Loucy (cell line): ENCODE data around the gene C1orf232.

Source experiments
- H2AFZ ChIP-seq: fragments of 200-600 bp; sonication (generic); 2 replicates; pipeline ENCODE4 v1.6.0; 2016; ENCODE audit warnings: antibody characterized with exemption, mild to moderate bottlenecking, low read length, moderate library complexity
- H3F3A ChIP-seq: fragments of 200-600 bp; 2 replicates; pipeline ENCODE4 v1.6.0; 2016; ENCODE audit warnings: antibody characterized with exemption, low read depth, mild to moderate bottlenecking
- H3K27me3 ChIP-seq: fragments of 200-600 bp; sonication (generic); 2 replicates; pipeline ENCODE4 v1.6.1; 2014; ENCODE audit warnings: low read length, mild to moderate bottlenecking; ENCODE audit not compliant: insufficient read depth, poor library complexity, severe bottlenecking
- H3K36me3 ChIP-seq: fragments of 200-600 bp; sonication (generic); 2 replicates; pipeline ENCODE4 v1.6.1; 2016; ENCODE audit warnings: low read length; ENCODE audit not compliant: insufficient read depth
- H3K4me1 ChIP-seq: fragments of 200-600 bp; sonication (generic); 2 replicates; pipeline ENCODE4 v1.5.1; 2014; ENCODE audit warnings: low read length, mild to moderate bottlenecking; ENCODE audit not compliant: insufficient read depth, poor library complexity, severe bottlenecking
- H3K4me2 ChIP-seq: fragments of 200-600 bp; sonication (generic); 2 replicates; pipeline ENCODE4 v1.6.0; 2014; ENCODE audit warnings: antibody characterized with exemption, low read length, low read depth, mild to moderate bottlenecking; ENCODE audit not compliant: poor library complexity, severe bottlenecking
- H3K4me3 ChIP-seq: fragments of 200-600 bp; sonication (generic); 2 replicates; pipeline ENCODE4 v1.5.1; 2014; ENCODE audit warnings: low read length, mild to moderate bottlenecking, mixed read lengths; ENCODE audit not compliant: poor library complexity, severe bottlenecking
- H3K79me2 ChIP-seq: fragments of 200-600 bp; sonication (generic); 2 replicates; pipeline ENCODE4 v1.6.1; 2014; ENCODE audit warnings: low read length; ENCODE audit not compliant: insufficient read depth
- H3K9ac ChIP-seq: fragments of 200-600 bp; sonication (generic); 2 replicates; pipeline ENCODE4 v1.6.0; 2014; ENCODE audit warnings: mild to moderate bottlenecking, low read depth, low read length, moderate library complexity; ENCODE audit not compliant: poor library complexity, severe bottlenecking
- H3K9me2 ChIP-seq: fragments of 200-600 bp; sonication (generic); replicated peaks from 2 replicates; pipeline ENCODE4 v1.6.1; 2016; ENCODE audit warnings: low read depth, low read length, mixed read lengths
- H3K9me3 ChIP-seq: fragments of 200-600 bp; sonication (generic); 2 replicates; pipeline ENCODE4 v1.6.1; 2014; ENCODE audit warnings: mild to moderate bottlenecking, antibody characterized with exemption, low read length, low read depth; ENCODE audit not compliant: insufficient read depth
- H4K20me1 ChIP-seq: fragments of 200-600 bp; sonication (generic); 2 replicates; pipeline ENCODE4 v1.6.0; 2014; ENCODE audit warnings: antibody characterized with exemption, low read length, mild to moderate bottlenecking; ENCODE audit not compliant: insufficient read depth, poor library complexity, severe bottlenecking
- EZH2phosphoT487 ChIP-seq: fragments of 200-600 bp; IDR thresholded peaks from 2 replicates; pipeline ENCODE4 v1.6.1; 2018; ENCODE audit warnings: antibody characterized with exemption, mild to moderate bottlenecking, moderate library complexity, borderline replicate concordance
- TF ChIP-seq, protein P1 (sequence below): fragments of 200-600 bp; sonication (generic); conservative IDR thresholded peaks from 2 replicates; pipeline ENCODE4 v1.5.1; 2014; ENCODE audit warnings: mild to moderate bottlenecking, antibody characterized with exemption, low read length

Gene C1orf232

DNA sequence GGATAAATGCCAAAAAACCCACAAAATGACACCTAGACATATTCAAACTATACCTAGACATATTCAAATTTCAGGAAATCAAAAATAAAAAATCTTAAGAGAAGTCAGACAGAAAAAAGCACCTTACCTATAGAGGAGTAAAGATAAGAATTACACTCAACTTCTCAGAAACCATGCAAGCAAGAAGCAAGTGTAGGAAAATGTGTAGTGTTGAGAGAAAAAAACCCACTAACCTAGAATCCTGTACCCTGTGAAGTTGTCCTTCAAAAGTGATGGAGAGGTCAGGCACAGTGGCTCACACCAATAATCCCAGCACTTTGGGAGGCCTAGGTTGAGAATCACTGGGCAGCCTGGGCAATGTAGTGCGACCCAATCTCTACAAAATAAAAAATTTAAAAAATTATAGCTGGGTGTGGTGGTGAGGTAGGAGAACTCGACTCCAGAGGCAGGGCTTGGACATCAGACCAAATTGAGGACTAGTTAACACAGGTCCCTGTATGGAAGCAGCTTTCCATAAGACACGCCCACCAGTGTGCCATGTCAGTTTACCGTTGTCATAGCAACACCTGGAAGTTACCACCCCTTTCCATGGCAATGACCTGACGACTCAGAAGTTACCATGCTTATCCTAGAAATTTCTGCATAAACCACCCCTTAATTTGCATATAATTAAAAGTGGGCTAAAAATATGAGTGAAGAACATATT, 36.5 kb downstream of the C1orf232 start:
- Histone ChIP-seq H3K4me3 (no peak overlapping the region), H2AFZ (no peak overlapping the region), H3K9me2 (no peaks in the 10 kb centered on the region), H3K79me2 (peaks cover 19% of the 10 kb centered on the region; the same call in 1 of the 2 replicates), H3K36me3 (no peaks in the 10 kb centered on the region), H3F3A (peaks cover 2% of the 10 kb centered on the region), H3K9ac (no peak overlapping the region), H3K27me3 (no peaks in the 10 kb centered on the region), H4K20me1 (no peaks in the 10 kb centered on the region), H3K4me2 (no peak overlapping the region), H3K9me3 (no peaks in the 10 kb centered on the region; the same call in 1 of the 2 replicates), H3K4me1 (peaks cover 36% of the 10 kb centered on the region)
- no peak for TF ChIP-seq EZH2phosphoT487
- TF ChIP-seq, protein P1, sequence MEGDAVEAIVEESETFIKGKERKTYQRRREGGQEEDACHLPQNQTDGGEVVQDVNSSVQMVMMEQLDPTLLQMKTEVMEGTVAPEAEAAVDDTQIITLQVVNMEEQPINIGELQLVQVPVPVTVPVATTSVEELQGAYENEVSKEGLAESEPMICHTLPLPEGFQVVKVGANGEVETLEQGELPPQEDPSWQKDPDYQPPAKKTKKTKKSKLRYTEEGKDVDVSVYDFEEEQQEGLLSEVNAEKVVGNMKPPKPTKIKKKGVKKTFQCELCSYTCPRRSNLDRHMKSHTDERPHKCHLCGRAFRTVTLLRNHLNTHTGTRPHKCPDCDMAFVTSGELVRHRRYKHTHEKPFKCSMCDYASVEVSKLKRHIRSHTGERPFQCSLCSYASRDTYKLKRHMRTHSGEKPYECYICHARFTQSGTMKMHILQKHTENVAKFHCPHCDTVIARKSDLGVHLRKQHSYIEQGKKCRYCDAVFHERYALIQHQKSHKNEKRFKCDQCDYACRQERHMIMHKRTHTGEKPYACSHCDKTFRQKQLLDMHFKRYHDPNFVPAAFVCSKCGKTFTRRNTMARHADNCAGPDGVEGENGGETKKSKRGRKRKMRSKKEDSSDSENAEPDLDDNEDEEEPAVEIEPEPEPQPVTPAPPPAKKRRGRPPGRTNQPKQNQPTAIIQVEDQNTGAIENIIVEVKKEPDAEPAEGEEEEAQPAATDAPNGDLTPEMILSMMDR: no peak

DNA sequence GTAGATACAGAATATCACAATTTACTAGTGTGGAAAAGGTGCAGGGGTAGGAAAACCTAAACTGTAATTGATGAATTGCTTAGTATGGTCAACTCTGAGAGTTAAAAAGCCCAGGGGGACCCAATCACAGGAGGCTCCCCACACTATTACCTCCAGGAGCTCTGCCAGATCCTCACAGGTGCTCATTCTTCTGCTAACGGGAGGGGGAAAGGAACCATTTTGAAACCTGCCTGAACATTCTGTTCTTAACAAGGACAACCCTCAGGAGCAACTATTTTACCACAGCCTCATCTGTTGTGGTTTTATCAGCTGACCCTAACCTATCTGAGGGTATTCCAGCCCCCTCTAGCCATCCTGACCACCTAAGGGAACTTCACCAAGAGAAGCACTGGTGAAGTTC, 38.1 kb downstream of the C1orf232 start:
- Histone ChIP-seq H3K4me2 (peak overlapping the region; percentile 31), H3K36me3 (no peaks in the 10 kb centered on the region), H4K20me1 (no peaks in the 10 kb centered on the region), H3K4me3 (no peak overlapping the region), H2AFZ (peak overlapping the region; percentile 55), H3K9ac (peak overlapping the region; percentile 28), H3K9me2 (no peaks in the 10 kb centered on the region), H3K79me2 (peaks cover 20% of the 10 kb centered on the region), H3K9me3 (no peaks in the 10 kb centered on the region; the same call in 1 of the 2 replicates), H3K27me3 (no peaks in the 10 kb centered on the region), H3K4me1 (peaks cover 44% of the 10 kb centered on the region), H3F3A (peaks cover 16% of the 10 kb centered on the region)
- TF ChIP-seq, protein P1: no peak
- TF ChIP-seq EZH2phosphoT487: no peak

DNA sequence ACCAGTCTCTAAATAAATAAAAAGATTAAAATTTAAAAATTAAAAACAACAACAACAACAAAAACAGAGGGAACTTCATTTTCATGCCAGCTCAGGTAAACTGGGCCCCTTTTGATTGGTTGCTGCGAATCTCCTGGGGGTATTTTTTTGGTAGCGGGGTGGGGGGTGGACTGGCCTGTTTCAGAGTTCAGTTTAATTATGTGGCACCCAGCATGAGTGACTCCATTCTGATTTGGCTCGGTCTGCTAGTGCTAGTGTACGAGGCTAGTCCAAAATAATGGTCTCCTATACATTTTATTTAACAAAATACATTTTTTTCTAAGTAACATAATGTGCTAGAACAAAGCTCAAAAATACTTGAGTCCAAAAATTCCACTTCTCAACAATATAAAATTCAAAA, 39.0 kb downstream of the C1orf232 start:
- H3K27me3 ChIP-seq: no peaks in the 10 kb centered on the region
- no peaks in the 10 kb centered on the region for H3K9me2 ChIP-seq
- H3K4me2 ChIP-seq: no peak overlapping the region
- peaks cover 53% of the 10 kb centered on the region for H3K4me1 ChIP-seq
- no peaks in the 10 kb centered on the region for H3K36me3 ChIP-seq
- H3K79me2 ChIP-seq: peaks cover 29% of the 10 kb centered on the region
- H4K20me1 ChIP-seq: no peaks in the 10 kb centered on the region
- no peaks in the 10 kb centered on the region; the same call in 1 of the 2 replicates for H3K9me3 ChIP-seq
- H3K9ac ChIP-seq: peak overlapping the region; percentile 96
- H3F3A ChIP-seq: peaks cover 18% of the 10 kb centered on the region
- no peak for TF ChIP-seq EZH2phosphoT487
- H2AFZ ChIP-seq: no peak overlapping the region
- H3K4me3 ChIP-seq: no peak overlapping the region
